Liver (tissue), 9 donors: ENCODE data around the gene TDRD9. TPM values are rescaled to one million over a fixed set of nuclear protein-coding genes. Genes with fewer than 3 reads are reported as not detected.

Experiments used
- DNase-seq: peaks from one replicate; pipeline ENCODE4 v3.0.0-alpha.2; 2017; ENCODE audit warnings: low spot score
- H3K27ac ChIP-seq, 2 donors: one replicate each; pipeline ENCODE4 v1.7.0; 2013; ENCODE audit warnings: inconsistent platforms in 2 of 2, low read length in 2 of 2, control low read depth in 1 of 2, low read depth in 1 of 2, mild to moderate bottlenecking in 1 of 2
- H3K27me3 ChIP-seq, 4 donors: one replicate each; pipeline versions ENCODE4 v1.6.1 to v1.7.0; 2013; ENCODE audit warnings: low read length in 3 of 4, inconsistent platforms in 1 of 4, mild to moderate bottlenecking in 1 of 4, moderate library complexity in 1 of 4; ENCODE audit not compliant: control insufficient read depth in 4 of 4, insufficient read depth in 4 of 4
- H3K36me3 ChIP-seq, 4 donors: one replicate each; pipeline versions ENCODE4 v1.6.1 to v1.7.0; 2013; ENCODE audit warnings: low read length in 3 of 4, mild to moderate bottlenecking in 3 of 4, low read depth in 1 of 4, moderate library complexity in 1 of 4; ENCODE audit not compliant: control insufficient read depth in 4 of 4, insufficient read depth in 3 of 4
- H3K4me1 ChIP-seq, 4 donors: one replicate each; pipeline versions ENCODE4 v1.6.1 to v1.7.0; 2013; ENCODE audit warnings: low read length in 3 of 4, mild to moderate bottlenecking in 3 of 4, moderate library complexity in 1 of 4; ENCODE audit not compliant: control insufficient read depth in 4 of 4, insufficient read depth in 4 of 4
- H3K4me3 ChIP-seq, 3 donors: one replicate each; pipeline versions ENCODE4 v1.6.1 to v1.7.0; 2013; ENCODE audit warnings: low read length in 3 of 3, control low read depth in 1 of 3, low read depth in 1 of 3, mild to moderate bottlenecking in 1 of 3
- H3K9ac ChIP-seq, 2 donors: one replicate each; pipeline ENCODE4 v1.7.0; 2013; ENCODE audit warnings: low read length in 2 of 2, mild to moderate bottlenecking in 2 of 2, moderate library complexity in 2 of 2, control low read depth in 1 of 2, low read depth in 1 of 2
- H3K9me3 ChIP-seq, 4 donors: one replicate each; pipeline versions ENCODE4 v1.6.1 to v1.7.0; 2013; ENCODE audit warnings: low read length in 3 of 4; ENCODE audit not compliant: control insufficient read depth in 4 of 4
- EGR1 ChIP-seq, 2 donors: IDR thresholded peaks; 2 replicates each; pipeline ENCODE4 v1.6.1; 2016 to 2018; ENCODE audit warnings: antibody characterized with exemption in 2 of 2, low read depth in 2 of 2
- FOXA1 ChIP-seq: IDR thresholded peaks from 2 replicates; pipeline ENCODE4 v1.6.1; 2016; ENCODE audit warnings: antibody characterized with exemption
- FOXA2 ChIP-seq: IDR thresholded peaks from 2 replicates; pipeline ENCODE4 v1.6.1; 2016; ENCODE audit warnings: antibody characterized with exemption
- GABPA ChIP-seq, 2 donors: IDR thresholded peaks in 1 of 2; conservative IDR thresholded peaks in 1 of 2; 2 replicates each; pipeline ENCODE4 v1.6.1; 2016; ENCODE audit warnings: antibody characterized with exemption in 2 of 2, mild to moderate bottlenecking in 1 of 2, moderate library complexity in 1 of 2
- HNF4A ChIP-seq, 2 donors: conservative IDR thresholded peaks; 2 replicates each; pipeline ENCODE4 v1.6.1; 2016; ENCODE audit warnings: antibody characterized with exemption in 2 of 2, mild to moderate bottlenecking in 2 of 2
- HNF4G ChIP-seq: IDR thresholded peaks from 2 replicates; pipeline ENCODE4 v1.6.1; 2016; ENCODE audit warnings: antibody characterized with exemption
- JUND ChIP-seq, 2 donors: IDR thresholded peaks; 2 replicates each; pipeline ENCODE4 v1.6.1; 2016; ENCODE audit warnings: antibody characterized with exemption in 2 of 2
- NR2F2 ChIP-seq: IDR thresholded peaks from 2 replicates; pipeline ENCODE4 v1.6.1; 2016; ENCODE audit warnings: antibody characterized with exemption
- RAD21 ChIP-seq, 2 donors: IDR thresholded peaks; 2 replicates each; pipeline ENCODE4 v1.6.1; 2016; ENCODE audit warnings: antibody characterized with exemption in 2 of 2, mild to moderate bottlenecking in 2 of 2
- SP1 ChIP-seq: IDR thresholded peaks from 2 replicates; pipeline ENCODE4 v1.6.1; 2018; ENCODE audit warnings: antibody characterized with exemption, mild to moderate bottlenecking
- YY1 ChIP-seq: IDR thresholded peaks from 2 replicates; pipeline ENCODE4 v1.6.1; 2016; ENCODE audit warnings: antibody characterized with exemption, mild to moderate bottlenecking
- WGBS: extraction: QIAGEN DNeasy Blood & Tissue Kit; methylation state at CpG from one replicate; pipeline ENCODE4 v1.1.7; 2013; 5-methylcytosine and 5-hydroxymethylcytosine counted together
- polyA plus RNA-seq, 2 donors: library from polyadenylated mRNA; stranded (reverse) in 1 of 2; unstranded in 1 of 2; fragments of 200-250 nt in 1 of 2; fragments of >200 nt in 1 of 2; fragmentation: Nextera tagmentation in 1 of 2; extraction: Ambion mirVana in 1 of 2; gene quantifications; one replicate each; pipeline versions ENCODE4 v1.2.1 to v1.2.3, GENCODE V29; 2013 to 2015
- total RNA-seq, 2 donors: library from RNA; depleted of rRNA; stranded (reverse); fragments of >200 nt; gene quantifications; one replicate each; pipeline ENCODE4 v1.2.3, GENCODE V29; 2014
- TF ChIP-seq, protein P1 (sequence below): IDR thresholded peaks from 2 replicates; pipeline ENCODE4 v1.6.1; 2016; ENCODE audit warnings: antibody characterized with exemption
- TF ChIP-seq, protein P2 (sequence below): fragments of 150-350 bp; IDR thresholded peaks from 2 replicates; pipeline ENCODE4 v1.5.1; 2017; ENCODE audit warnings: improper control_type of control experiment, low read depth, low read length; ENCODE audit not compliant: missing input control
- TF ChIP-seq, protein P3 (sequence below): IDR thresholded peaks from 2 replicates; pipeline ENCODE4 v1.6.1; 2016; ENCODE audit warnings: antibody characterized with exemption
- TF ChIP-seq, protein P4 (sequence below): IDR thresholded peaks from 2 replicates; pipeline ENCODE4 v1.6.1; 2016; ENCODE audit warnings: antibody characterized with exemption
- donor health status: healthy.
- donor health status: healthy.
- donor health status: healthy.
- donor health status: healthy.
- donor health status: healthy.

TDRD9 gene
- total and polyA plus RNA-seq, 4 donors, result 0.12 to 1.0 (median 0.46) TPM

DNA sequence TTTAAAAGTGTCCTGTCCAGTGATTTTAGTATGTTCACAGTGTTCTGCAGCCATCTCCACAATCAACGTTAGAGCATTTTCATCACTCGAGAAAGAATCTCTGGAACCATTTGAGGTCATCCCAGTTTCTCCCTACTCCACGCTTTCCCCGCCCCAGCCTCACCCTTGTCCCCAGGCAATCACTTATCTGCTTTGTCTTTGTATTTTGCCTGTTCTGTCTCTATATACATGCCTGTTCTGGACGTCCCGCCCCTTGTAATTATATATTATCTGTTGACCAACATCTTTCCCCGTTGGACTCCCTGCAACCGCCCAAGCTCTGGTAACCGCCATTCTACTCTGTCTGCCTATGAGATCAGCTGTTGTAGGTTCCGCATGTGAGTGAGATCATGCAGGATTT is 135.7 kb downstream of the TDRD9 start:
- peaks cover 0 to 3% (median 0%) of the 10 kb centered on the region in 4 donors for H3K9me3 ChIP-seq
- no peaks in the 10 kb centered on the region for H3K4me1 ChIP-seq
- no peak for DNase-seq
- no peaks in the 10 kb centered on the region for H3K36me3 ChIP-seq
- TF ChIP-seq, protein P1, sequence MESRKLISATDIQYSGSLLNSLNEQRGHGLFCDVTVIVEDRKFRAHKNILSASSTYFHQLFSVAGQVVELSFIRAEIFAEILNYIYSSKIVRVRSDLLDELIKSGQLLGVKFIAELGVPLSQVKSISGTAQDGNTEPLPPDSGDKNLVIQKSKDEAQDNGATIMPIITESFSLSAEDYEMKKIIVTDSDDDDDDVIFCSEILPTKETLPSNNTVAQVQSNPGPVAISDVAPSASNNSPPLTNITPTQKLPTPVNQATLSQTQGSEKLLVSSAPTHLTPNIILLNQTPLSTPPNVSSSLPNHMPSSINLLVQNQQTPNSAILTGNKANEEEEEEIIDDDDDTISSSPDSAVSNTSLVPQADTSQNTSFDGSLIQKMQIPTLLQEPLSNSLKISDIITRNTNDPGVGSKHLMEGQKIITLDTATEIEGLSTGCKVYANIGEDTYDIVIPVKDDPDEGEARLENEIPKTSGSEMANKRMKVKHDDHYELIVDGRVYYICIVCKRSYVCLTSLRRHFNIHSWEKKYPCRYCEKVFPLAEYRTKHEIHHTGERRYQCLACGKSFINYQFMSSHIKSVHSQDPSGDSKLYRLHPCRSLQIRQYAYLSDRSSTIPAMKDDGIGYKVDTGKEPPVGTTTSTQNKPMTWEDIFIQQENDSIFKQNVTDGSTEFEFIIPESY, result no peak
- TF ChIP-seq, protein P2, sequence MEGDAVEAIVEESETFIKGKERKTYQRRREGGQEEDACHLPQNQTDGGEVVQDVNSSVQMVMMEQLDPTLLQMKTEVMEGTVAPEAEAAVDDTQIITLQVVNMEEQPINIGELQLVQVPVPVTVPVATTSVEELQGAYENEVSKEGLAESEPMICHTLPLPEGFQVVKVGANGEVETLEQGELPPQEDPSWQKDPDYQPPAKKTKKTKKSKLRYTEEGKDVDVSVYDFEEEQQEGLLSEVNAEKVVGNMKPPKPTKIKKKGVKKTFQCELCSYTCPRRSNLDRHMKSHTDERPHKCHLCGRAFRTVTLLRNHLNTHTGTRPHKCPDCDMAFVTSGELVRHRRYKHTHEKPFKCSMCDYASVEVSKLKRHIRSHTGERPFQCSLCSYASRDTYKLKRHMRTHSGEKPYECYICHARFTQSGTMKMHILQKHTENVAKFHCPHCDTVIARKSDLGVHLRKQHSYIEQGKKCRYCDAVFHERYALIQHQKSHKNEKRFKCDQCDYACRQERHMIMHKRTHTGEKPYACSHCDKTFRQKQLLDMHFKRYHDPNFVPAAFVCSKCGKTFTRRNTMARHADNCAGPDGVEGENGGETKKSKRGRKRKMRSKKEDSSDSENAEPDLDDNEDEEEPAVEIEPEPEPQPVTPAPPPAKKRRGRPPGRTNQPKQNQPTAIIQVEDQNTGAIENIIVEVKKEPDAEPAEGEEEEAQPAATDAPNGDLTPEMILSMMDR, result no peak
- TF ChIP-seq JUND (IDR thresholded peaks at IDR 0.05) (no peak), NR2F2 (no peak), RAD21 (IDR thresholded peaks at IDR 0.05) (no peak), EGR1 (IDR thresholded peaks at IDR 0.05; ENCODE audit: low read depth in 2 of 2) (no peak), HNF4G (no peak)
- TF ChIP-seq, protein P3, sequence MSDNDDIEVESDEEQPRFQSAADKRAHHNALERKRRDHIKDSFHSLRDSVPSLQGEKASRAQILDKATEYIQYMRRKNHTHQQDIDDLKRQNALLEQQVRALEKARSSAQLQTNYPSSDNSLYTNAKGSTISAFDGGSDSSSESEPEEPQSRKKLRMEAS, result no peak
- no peak overlapping the region for H3K27ac ChIP-seq
- no peak overlapping the region for H3K4me3 ChIP-seq
- 74% methylated on average over 10 of the region's 10 CpGs for WGBS
- peaks cover 0 to 4% (median 1%) of the 10 kb centered on the region in 4 donors for H3K27me3 ChIP-seq
- no peak overlapping the region for H3K9ac ChIP-seq

DNA sequence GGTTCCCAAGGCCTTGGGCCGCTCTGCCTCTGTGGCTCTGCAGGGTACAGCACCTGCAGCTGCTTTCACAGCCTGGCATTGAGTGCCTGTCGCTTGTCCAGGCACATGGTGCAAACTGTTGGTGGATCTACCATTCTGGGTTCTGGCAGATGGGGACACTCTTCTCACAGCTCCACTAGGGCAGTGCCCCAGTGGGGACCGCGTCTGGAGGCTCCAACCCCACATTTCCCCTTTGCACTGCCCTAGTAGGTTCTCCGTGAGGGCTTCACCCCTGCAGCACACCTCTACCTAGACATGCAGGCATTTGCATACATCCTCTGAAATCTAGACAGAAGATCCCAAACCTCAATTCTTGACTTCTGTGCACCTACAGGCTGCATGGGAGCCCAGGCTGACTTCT is 138.0 kb downstream of the TDRD9 start:
- TF ChIP-seq, protein P3, result no peak
- no peak for TF ChIP-seq FOXA1
- TF ChIP-seq JUND (IDR thresholded peaks at IDR 0.05), result no peak
- no peak for TF ChIP-seq GABPA (IDR thresholded peaks at IDR 0.05 in 1 of 2, conservative IDR thresholded peaks at IDR 0.05 in 1 of 2)
- no peak for TF ChIP-seq FOXA2
- TF ChIP-seq, protein P4, sequence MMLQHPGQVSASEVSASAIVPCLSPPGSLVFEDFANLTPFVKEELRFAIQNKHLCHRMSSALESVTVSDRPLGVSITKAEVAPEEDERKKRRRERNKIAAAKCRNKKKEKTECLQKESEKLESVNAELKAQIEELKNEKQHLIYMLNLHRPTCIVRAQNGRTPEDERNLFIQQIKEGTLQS, result no peak
- TF ChIP-seq RAD21 (IDR thresholded peaks at IDR 0.05), result no peak
- TF ChIP-seq YY1, result no peak
- TF ChIP-seq HNF4A (conservative IDR thresholded peaks at IDR 0.05), result no peak
- no peak for TF ChIP-seq SP1
- TF ChIP-seq EGR1 (IDR thresholded peaks at IDR 0.05; ENCODE audit: low read depth in 2 of 2), result no peak
- Histone ChIP-seq H3K9ac (no peak overlapping the region), H3K27me3 (peaks cover 0 to 4% (median 1%) of the 10 kb centered on the region in 4 donors), H3K36me3 (no peaks in the 10 kb centered on the region), H3K4me1 (no peaks in the 10 kb centered on the region), H3K4me3 (no peak overlapping the region), H3K27ac (no peak overlapping the region), H3K9me3 (peaks cover 0 to 3% (median 0%) of the 10 kb centered on the region in 4 donors)
- DNase-seq, result no peak
- 87% methylated on average over 5 of the region's 5 CpGs for WGBS
